GM21723 (cell line): ENCODE measurements around the gene NOL3.
"Not testable (repeated sequence)": the region's sequence is repeated elsewhere in the genome, so short reads cannot be mapped to it uniquely, and the experiment has no call there.

Source experiments
- ATAC-seq: cut with Tn5 transposase; IDR thresholded peaks from one replicate; pipeline ENCODE4 v1.9.1; 2021; ENCODE audit warnings: mild to moderate bottlenecking, moderate library complexity; ENCODE audit not compliant: unreplicated experiment

The NOL3 gene

DNA sequence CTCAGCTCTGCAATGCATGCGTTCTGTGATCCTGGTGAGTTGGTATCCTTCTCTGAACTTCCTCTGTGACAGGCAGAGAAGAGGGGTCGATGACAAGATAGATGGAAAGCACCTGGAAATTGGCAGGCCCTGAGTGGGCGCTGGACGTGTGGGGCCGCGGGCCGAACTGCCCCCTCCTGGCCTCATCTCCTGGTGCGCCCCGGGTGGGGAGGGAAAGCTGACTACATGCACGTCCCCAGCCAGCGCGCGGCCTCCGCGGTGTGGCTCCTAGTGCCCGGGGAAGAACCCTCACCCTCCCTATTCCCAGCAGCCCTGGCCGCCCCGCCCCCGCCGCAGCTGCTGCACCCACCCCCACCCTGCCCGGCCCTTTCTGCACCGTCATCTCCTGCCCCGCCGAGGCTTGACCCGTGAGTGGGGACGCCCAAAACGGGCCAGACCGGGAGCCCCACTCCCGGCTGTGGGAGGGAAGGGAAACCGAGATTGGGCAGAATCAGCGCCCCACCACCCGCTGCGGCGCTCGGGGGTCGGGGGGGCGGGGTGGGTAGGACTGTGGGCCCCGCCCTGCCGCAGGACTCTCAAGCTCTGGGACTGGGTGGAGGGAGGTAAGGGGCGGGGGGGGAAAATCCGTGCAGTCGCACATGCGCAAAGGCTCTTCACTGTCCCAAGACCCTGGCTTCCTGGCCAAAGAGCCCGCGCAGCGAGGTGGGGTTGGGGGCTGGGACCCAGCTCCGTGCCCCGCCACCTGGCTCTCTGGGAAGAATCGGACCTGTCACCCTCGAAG is at the start of gene NOL3:
Gene NOL3 (plus strand): TSS at position 371 of the 781 bp plus-strand sequence.
- ATAC-seq = peak; percentile 53

DNA sequence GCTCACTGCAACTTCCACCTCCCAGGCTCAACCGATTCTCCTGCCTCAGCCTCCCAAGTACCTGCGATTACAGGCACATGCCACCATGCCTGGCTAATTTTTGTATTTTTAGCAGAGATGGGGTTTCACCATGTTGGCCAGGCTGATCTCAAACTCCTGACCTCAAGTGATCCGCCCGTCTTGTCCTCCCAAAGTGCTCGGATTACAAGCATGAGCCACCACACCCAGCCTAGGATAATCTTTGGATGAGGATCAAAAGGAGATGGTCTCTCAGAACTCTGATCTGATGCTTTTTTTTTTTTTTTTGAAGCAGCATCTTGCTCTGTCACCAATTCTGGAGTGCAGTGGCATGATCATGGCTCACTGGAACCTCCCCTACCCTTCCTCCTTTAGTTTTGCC is 47.5 kb upstream of the NOL3 start:
- ATAC-seq = not testable (repeated sequence)

DNA sequence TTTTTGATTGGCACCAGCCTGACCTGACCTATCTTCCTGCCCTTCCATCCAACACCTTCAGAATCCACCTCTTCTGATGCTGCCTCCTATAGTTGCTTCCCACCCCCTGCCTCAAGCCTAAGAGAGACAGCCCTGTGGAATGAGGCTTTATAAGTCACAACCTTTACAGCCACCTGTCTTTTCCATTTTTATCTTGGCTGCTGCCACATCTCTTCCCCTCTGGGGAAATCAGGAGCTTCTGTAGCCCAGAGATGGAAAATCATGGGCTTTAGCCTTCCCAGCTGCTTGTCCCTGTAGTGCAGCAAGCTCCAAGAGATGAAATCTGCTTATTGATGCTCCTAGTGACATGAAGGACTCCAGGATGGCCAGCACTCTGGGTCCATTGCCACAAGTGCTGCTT is 41.9 kb upstream of the NOL3 start:
- no peak for ATAC-seq

DNA sequence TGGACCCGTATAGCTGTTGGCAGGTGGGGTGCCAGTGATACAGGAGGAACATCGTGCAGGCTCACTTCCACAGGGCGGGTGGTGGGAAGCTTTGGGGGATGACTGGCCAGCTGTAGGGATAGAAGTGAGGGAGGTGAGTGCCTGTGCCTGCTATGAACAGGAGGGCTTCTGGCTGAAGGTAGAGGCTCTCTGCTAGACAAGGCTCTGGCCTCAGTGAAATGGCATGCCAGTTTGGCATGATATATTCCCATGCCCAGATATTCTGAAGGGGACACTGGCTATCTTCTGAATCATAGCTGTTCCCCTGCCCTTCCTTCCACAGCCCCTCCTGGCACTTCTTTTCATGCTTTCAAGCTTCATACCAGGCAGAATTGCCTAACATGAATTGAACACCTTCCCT is 41.5 kb upstream of the NOL3 start:
- ATAC-seq = no peak

DNA sequence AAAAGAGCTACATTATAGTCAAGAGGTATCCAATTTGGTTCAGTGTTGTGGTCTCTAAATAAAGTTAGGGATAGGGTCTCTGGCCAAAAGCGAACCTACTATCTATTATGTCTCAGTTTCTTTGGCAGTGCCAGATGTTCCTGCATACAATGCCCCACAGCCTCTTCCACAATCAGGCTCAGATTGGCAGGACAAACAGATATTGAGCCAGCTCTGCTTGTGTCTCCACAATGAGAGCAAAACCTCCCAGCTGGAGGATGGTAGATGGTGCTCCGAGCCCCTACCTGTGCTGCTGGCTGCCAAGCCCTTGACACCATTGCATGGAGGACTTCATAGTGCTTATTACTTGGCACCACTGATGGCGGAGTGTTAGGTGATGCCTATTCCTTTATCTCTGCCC is 40.9 kb upstream of the NOL3 start:
- no peak for ATAC-seq

DNA sequence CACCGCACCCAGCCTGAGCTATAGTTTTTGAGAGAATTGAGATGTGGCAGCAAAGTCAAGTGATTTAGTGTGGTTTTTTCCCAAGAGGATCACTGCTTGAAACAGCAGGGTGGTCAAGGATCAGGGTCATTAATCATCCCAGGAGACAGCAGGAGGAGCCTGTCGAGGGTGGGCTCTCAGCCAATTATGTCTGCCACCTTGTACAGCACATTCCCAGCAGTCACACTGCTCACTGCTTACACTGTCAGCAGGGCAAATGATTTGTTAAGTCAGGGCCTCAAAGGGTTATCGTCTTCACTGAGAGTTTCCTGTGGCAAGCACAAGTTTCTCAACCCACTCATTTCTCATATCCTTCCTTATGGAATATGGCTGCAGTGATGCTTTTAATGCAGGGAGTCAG is 32.7 kb upstream of the NOL3 start:
- ATAC-seq = no peak

DNA sequence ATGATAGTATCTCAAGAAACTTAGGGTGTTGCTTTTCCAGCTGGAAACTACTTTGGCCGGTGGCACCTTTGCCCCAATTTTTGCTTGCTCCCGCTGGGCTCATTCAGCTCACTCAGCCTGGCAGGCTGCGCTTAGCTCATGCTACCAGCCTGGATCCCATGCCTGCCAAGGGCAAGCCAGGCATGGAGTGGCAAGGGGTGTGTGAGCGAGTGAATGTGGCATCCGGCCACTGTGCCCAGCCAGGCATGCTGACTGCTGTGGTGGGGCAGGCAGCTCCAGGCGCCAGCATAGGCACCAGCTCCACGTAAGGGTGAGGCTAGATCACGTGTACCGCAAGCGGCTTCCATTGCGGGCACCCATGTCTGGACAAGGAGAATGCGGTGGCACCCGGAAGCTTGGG is 28.9 kb upstream of the NOL3 start:
- ATAC-seq = no peak

DNA sequence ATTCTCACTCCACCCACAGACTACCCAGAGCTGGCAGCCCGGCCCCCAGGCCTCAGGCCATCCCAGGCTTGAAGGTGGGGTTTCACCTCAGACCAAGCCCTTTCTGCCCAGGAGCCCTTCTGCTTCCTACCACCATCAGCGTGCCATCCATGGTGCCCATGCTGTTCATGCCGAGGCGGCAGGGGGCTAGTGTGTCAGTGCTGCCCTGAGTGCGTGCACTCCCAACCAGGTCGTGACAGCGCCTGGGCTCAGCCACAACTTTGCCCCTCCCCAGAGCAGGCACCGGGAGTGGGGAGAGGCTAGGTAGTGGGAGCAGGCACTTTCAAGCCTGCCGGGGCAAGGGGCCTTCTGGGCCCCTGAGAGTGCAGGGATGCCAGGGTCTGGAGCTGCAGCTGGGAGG is 28.0 kb upstream of the NOL3 start:
- no peak for ATAC-seq

DNA sequence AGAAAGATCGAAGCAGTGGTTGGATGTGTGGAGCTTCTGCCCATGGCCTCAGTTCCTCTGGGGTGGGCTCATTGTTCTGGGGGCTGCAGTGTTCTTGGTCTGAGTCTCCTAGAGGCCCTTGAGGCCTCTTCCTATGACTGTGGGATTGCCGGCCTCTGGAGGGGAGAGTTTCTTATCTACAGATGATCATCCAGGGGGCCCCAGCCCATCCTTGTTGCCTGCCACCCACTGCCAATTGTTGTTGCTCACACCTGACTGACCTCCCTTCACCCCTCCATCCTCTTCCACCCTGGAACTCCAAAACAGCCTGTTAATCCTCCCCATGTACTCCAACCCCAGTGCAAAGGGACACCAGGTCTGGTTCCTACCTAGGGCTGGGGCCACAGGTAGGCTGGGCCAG is 25.4 kb upstream of the NOL3 start:
- ATAC-seq = no peak

DNA sequence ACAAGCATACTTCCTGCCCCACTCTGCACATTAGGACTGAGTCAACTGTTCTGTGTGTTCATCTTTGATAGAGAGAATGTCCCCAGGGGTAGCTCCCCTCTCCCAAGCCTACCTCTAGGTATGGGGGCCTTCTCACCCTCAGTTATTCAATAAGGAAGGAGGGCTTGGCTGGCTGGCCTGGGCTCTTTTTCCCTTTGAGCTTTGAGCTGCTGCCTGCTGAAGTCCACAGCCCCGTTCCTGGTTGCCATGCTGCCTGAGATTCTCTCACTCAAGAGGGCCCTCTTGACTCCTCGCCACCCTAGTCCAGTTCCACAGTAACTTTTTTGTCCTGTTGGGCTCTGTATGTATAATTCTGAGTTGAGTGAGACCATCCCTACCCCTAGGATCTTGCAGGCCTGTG is 24.6 kb upstream of the NOL3 start:
- ATAC-seq = no peak

DNA sequence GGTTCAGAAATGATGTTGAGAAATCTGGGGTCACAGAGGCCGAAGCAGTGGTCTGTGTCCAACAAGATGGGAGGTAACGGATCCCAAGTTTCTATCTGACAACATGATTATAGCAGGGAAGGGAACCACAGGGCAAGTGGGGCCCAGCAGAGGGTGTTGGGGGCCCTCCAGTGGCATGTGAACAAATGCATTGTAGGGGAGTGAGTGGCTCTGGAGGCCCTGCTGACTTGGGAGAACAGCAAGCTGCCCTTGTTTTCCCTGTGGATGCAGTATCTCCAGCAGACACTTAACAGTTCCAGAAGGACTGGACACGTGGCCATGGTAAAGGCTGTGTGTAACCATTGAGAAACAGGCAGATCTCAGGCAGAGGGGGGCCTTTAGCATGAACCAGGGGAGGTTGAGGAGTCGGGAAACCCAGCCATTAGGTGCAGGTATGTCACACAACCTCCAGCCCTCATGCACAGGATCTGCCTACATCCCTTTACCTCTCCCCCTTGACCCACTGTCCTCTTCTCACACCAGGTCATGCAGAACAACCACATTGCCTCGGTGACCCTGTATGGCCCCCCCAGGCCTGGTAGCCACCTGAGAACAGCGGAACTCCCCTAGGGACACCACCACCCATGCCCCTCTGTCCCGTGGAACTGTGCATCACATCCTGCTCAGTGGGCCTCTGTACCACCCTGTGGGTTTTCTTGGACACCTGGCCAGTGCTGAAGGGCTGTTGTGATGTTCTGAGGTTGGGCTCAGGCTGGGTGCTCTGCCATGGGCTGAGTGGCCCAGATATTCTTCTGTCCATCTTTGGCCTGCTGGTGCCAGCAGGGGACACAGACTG is 23.6 kb upstream of the NOL3 start:
- no peak for ATAC-seq

DNA sequence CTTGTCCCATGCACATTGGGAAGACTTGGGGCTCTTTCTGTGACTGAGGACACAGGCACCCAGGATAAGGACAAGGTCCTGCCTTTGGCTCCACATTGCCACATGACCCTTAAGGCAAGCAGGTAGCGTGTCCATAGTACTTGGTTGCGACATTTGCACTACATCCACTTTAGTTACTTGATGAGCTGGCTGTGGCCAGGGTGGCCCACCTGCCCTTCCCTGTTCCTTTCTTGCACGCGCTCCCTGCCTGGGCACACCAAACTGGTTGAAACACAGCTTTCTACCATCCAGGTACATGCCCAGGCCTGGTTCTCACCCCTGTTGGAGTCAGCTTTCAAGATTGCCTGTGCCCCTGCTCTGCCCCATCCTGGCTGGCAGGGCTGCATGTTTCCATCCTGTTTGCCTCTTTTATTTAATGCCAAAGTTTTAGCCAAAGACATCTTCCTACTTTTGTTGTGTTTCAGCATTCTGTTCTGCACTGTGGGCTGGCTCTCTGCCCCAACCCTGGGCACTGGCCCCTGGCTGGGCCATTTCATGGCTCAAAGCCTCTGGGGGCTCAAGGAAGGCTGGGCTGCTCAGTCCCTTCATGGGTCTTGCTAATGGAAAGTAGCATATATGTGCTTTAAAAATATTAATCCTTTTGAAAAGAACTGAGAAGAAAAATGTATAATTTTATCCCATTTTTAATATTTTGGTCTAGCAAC is 22.7 kb upstream of the NOL3 start:
- no peak for ATAC-seq

DNA sequence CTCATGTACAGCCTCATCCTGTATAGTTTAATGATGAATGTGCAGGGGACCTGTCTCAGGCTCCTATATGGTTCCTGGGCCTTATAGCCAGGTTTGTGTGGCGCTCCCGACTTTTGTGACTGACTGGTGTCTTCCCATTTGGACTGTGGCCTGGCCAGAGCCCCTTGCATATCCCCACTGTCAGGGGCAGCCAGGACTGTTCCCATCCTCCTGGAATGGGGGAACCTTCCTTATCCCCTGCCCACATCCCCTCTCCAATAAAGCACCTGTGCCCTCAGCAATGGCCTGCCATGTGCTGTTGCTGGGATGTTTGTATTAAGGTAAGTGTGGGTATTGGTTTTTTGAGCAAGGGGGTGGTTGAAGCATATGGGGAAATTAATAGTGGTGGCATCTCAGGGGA is 22.1 kb upstream of the NOL3 start:
- no peak for ATAC-seq

DNA sequence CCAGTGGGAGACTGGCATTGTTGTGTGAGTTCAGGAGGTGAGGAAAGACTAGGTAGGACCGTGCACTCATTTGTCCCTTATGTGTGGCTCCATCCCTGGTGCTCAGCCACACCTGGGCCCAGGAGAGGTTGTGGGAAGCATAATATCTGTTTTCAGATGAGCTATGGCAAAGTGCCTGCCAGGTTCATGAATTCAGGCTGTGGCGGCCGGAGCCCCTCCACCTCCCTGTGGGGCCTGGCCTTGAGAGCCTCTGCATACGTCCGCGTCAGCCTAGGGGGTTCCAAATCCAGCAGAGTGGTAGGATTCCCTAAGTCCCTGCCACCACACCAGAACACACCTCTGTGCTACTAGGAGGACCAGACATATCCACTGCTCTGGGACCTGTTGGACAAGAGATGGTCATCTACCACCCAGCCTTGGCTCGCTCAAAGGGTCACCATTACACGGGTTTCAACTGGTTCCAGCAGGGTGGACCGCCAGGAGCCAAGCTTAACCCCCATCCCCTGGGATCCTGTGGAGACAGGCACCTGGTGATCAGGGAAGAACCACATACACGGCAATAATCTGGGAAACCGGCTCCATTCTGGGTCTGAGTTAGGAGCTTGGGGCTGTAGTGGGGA is 21.6 kb upstream of the NOL3 start:
- no peak for ATAC-seq

DNA sequence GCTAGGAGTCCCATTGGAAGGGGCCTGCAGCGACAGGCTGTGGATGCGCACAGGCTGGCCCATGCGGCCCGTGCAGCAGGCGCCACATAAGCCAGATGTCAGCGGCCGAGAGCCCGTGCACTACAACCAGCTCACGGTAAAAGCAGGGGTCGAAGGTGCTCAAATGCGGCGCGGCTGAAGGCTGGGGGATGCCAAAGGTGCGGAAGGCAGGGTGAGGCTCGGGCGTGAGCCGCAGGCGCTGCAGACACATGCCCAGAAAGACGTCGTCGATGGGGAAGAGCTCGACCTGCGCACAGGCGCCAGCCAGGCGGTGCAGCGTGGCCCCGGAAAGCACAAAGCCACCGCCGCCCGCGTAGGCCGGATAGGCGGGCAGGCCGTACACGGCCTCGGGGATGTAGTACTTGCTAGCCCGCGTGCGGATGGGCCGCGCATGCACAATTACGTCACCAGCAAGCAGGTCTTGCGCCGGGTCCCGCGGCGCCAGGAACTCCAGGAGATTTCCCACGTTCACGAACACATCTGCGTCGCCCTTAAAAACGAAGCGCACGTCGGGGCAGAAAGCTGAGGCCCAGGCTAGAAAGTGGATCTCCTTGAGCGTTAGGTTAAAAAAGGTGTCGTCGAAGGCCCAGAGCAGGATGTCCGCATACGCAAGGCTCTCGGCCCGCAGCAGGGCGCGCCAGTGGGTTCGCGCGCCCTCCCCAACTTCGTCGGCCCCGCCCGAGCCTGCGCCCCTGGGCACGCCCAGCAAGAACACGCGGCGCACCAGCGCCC is 20.9 kb upstream of the NOL3 start:
- no peak for ATAC-seq

DNA sequence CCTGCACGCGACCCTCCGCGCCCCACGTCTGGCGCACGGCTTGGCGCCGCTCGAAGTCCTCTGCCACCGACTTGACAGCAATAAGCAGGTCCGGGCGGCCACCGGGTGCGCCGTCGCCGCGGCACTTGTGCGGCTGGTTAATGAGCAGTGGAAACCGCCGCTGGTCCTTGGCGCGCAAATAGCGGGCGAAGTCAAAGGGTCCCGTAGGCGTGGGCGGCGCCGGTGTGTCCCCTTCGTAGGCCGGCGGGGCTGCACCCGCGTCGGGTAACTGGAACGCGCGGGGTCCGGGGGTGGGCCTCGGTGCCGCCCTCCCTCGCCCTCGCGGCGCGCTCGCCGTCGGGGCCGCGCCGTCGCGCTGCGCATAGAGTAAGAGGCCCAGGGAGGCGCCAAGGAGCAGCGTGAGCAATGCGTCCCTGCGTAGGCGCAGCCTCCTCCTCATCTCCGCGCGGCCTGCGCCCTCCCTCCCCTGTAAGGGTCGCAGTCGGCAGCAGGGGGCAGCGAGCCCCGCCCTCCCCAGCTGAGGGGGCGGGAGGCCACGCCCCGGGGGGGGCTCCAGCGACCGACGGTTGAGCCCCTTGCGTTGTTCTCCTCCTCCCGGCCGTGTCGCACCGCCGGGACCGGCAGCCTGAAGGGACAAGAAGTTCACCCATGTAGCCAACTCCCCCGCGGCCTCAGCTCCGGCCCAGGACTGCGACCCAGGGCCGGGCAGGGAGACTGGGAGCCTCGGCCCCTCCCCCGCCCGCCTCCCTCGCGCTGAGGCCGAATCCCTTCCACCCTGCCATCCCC is 20.1 kb upstream of the NOL3 start:
- peak; percentile 45 for ATAC-seq

DNA sequence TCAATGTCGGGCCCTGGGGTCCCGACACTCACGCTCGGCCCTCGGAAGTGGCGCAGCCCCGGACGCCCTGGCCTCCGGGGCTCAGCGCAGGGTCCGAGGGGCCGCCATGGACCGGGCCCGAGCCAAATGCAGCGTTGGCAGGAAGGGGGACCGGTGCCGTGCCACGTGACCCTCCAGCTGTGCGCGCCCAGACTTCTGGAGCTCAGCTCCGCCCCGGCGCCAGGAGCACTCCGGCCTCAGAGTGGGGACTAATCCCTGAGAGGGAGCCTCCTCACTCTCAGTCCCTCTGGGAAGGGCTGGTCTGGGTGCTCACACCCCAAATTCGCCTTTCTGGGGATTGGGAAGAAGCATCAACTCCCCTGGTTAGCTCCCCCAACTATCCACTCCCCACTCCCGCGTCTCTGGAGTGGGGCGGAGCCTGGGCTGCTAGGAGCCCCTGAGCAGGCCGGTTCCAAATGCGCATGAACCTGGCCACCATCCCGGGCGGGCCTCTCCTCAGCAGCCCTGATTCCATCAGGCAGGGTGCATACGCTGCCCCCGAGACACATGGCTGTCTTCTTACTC is 19.4 kb upstream of the NOL3 start, which contains the start of gene B3GNT9:
Gene B3GNT9 (minus strand): TSS at position 166 of the 564 bp plus-strand sequence. CDS start 513 bp downstream, outside the sequence.
- ATAC-seq = peak; percentile 53

DNA sequence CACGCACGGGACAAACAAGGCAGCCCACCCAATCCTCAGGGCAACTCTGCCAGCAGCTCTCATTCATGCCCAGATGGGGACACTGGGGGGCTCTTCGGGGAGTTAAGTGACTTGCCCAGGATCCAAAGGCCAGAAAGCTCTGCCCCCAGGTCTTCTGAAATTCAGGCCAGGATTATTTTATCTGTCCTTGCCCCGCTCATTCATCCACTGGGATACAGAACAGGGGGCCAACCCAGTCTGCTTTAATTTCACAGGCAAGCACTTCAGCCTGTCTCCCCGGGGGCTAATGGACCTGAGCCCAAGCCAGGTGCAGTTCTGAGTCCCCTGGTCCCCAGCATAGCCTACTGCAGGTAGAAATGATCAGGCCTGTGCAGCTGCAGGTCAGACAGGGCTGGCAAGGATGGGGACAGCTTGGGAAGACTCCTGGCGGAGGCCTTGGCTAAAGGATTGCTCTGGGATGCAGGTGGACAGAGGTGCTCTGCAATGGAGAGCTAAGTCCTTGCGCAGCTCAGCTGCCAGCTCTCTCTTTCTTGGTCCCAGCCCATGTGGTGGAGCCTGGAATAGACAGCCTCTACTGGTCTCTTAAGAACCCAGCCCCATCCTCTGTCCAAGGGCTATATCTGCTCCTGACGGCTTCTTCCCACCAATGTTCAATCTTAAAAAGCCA is 18.8 kb upstream of the NOL3 start:
- ATAC-seq = no peak
